Effector memory CD8-positive, alpha-beta T cell (primary cell): ENCODE results near the gene CPAMD8.
"Not testable (repeated sequence)": the region's sequence is repeated elsewhere in the genome, so short reads cannot be mapped to it uniquely, and the experiment has no call there.

Experiments
- ATAC-seq: fragments of 150-1000 bp; cut with Tn5 transposase; replicated peaks from 2 replicates; pipeline ENCODE4 v1.10.0; 2021; ENCODE audit warnings: mild to moderate bottlenecking, moderate library complexity
- DNase-seq, 3 experiments: peaks; one replicate each; pipeline ENCODE4 v3.0.0; 2021
- H3K27ac Mint-ChIP-seq, 2 donors: one replicate each; pipeline ENCODE4 v1.8.0; 2022; ENCODE audit warnings: mild to moderate bottlenecking in 2 of 2, mixed read lengths in 2 of 2, moderate library complexity in 2 of 2
- H3K27me3 Mint-ChIP-seq, 2 donors: one replicate each; pipeline ENCODE4 v1.8.0; 2022; ENCODE audit warnings: mixed read lengths in 2 of 2
- H3K36me3 Mint-ChIP-seq: one replicate; pipeline ENCODE4 v1.8.0; 2022; ENCODE audit warnings: mild to moderate bottlenecking, moderate library complexity, mixed read lengths; ENCODE audit not compliant: insufficient read depth
- H3K4me1 Mint-ChIP-seq, 2 donors: one replicate each; pipeline ENCODE4 v1.8.0; 2022; ENCODE audit warnings: low read depth in 2 of 2, mixed read lengths in 2 of 2
- H3K4me3 Mint-ChIP-seq, 2 donors: one replicate each; pipeline ENCODE4 v1.8.0; 2022; ENCODE audit warnings: mild to moderate bottlenecking in 2 of 2, mixed read lengths in 2 of 2, moderate library complexity in 2 of 2
- H3K9me3 Mint-ChIP-seq, 2 donors: one replicate each; pipeline ENCODE4 v1.8.0; 2022; ENCODE audit warnings: mixed read lengths in 2 of 2

The CPAMD8 gene

DNA sequence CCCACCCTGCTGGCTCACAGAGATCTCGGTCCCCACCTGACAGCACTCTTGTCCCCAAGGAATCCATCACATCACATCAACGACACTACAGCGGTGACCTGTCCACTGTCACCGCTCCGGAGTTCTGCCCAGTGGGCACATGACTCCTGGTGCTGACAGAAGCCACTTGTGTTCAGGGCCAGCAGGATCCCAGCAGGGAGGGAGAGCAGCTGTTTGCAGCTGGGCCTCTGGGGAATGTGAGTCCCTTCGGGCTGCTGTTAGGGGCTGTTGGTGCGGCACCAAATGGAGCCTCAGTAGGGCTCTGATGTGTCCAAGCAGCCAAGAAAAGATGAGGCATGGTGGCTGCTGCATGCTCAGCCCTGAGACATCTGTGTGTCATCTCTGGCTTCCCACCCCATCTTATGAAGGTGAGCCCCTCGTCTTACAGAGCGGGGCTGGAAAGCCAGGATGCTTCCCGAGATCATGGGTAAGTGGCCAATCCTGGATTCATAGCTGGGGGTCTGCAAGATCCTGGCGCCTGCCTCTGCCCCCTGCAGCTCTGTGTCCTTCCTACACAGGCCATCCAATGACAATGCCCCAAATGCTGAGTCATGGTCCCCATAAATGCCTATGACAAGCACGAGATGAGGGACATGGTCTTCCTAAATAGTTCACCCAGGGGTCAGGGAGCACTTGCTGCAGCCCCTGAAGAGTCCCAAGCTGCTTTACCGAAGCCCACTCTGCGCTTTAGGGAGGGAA lies 81.8 kb downstream of the CPAMD8 start:
- Mint-ChIP-seq H3K4me3 (no peak overlapping the region), H3K27me3 (peaks cover 11 to 40% of the 10 kb centered on the region in 2 donors), H3K36me3 (peaks cover 4% of the 10 kb centered on the region)

DNA sequence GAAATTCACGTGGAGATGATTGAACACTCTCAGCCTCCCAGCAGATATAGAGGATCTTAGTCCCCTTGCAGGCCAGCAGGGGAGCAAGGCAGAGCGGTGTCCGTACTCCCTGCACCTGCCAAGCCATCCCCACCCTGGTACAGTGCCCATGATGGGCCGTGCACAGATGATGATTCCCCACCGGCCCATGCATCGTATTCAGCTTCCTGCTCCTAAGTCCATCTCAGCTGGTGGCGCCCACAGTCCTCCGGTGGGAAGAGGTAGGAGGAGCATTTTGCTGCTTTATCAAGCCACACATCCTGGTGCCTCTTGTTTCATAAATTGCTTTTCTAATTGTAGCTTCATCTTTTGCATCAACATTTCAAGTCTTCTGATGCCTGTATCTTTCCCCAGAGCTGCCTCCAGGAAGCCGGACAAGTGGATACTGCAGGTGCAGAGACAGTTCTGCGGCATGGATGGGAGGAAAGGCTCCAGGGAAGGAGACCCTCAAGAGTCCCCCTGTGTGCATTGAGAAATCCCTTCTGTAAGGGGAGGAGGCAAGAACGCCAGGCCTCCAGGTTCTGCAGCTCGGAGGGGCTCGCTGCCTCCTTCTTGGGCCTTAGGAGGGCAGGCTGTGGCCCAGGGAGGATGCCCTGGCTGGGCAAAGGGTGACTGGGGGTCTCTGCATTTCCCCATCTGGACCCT lies 82.5 kb downstream of the CPAMD8 start:
- Mint-ChIP-seq H3K4me1 (no peaks in the 10 kb centered on the region), H3K27ac (no peak overlapping the region), H3K36me3 (peaks cover 3% of the 10 kb centered on the region), H3K27me3 (peaks cover 4 to 40% of the 10 kb centered on the region in 2 donors), H3K4me3 (no peak overlapping the region), H3K9me3 (no peaks in the 10 kb centered on the region)
- DNase-seq (no peak), ATAC-seq (no peak)

More for the DNA sequence above, 81.8 kb downstream of the CPAMD8 start:
- Mint-ChIP-seq H3K27ac (no peak overlapping the region), H3K9me3 (no peaks in the 10 kb centered on the region), H3K4me1 (no peaks in the 10 kb centered on the region)
- ATAC-seq = no peak
- DNase-seq = no peak

- not testable (repeated sequence) for H3K36me3 Mint-ChIP-seq, DNase-seq, H3K4me3 Mint-ChIP-seq, H3K4me1 Mint-ChIP-seq, H3K27ac Mint-ChIP-seq, ATAC-seq, H3K9me3 Mint-ChIP-seq
- H3K27me3 Mint-ChIP-seq = peaks cover 11 to 44% of the 10 kb centered on the region in 2 donors
These were observed 83.5 kb downstream of the CPAMD8 start for GRCh38 chr19:16943090-16943489.

DNA sequence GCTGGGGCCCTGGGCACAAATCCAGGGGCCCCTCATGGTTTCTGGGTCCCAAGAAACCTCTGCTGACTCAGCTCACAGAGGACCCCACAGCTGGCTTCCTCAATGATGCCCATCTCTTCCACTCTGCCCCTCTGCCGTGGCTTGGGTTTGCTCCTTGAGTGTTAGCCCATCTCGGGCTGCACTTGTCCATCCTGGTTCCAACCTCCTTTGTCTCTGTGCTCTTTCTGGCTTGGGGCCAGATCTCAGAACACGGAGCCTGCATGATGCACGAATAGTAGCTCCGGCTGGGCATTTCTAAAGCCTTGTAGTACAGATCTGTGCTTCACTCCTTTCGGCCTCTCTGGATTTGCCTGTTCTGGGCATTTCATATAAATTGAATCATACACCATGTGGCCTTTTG lies 84.0 kb downstream of the CPAMD8 start:
- Mint-ChIP-seq H3K9me3 (no peaks in the 10 kb centered on the region), H3K27me3 (peaks cover 11 to 40% of the 10 kb centered on the region in 2 donors), H3K4me3 (no peak overlapping the region), H3K36me3 (peaks cover 3% of the 10 kb centered on the region), H3K27ac (no peak overlapping the region), H3K4me1 (no peaks in the 10 kb centered on the region)
- DNase-seq (no peak), ATAC-seq (no peak)

DNA sequence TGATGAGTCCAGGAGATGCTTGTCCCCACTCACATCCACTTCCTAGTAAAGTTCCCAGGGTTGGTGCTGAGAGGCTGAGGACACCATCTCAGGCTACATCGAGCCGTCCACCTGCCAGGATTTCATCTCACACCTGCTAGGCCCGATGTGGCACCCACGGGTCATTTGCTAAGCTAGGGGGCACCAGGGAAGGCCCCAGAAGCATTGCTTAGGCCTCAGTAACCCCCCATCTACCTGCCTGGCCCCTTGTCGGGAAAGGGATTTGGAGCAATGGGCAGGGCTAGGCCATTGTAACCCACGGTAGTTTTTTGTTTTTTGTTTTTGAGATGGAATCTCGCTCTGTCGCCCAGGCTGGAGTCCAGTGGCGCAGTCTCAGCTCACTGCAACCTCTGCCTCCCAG lies 86.0 kb downstream of the CPAMD8 start:
- Mint-ChIP-seq H3K27me3 (peaks cover 11 to 40% of the 10 kb centered on the region in 2 donors), H3K9me3 (peaks cover 0 to under 1% of the 10 kb centered on the region in 2 donors), H3K27ac (no peak overlapping the region), H3K36me3 (peaks cover 3% of the 10 kb centered on the region), H3K4me1 (no peaks in the 10 kb centered on the region), H3K4me3 (no peak overlapping the region)
- DNase-seq (no peak), ATAC-seq (no peak)

DNA sequence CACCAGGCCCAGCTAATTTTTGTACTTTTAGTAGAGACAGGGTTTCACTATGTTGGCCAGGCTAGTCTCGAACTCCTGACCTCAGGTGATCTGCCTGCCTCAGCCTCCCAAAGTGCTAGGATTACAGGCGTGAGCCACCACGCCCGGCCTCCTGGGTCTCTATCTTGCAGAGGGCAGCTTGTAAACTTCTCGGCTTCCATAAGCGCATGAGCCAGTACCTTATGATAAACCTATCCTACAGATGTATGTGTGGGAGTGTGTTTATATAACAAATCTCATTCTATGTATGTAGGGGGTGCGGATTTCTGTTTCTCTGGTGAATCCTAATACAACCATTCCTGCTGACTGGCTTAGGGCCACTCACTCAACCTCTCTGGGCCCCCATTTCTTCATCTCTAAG lies 86.5 kb downstream of the CPAMD8 start:
- H3K27ac Mint-ChIP-seq, DNase-seq, ATAC-seq, H3K9me3 Mint-ChIP-seq, H3K4me1 Mint-ChIP-seq, H3K36me3 Mint-ChIP-seq, H3K4me3 Mint-ChIP-seq: not testable (repeated sequence)
- peaks cover 11 to 40% of the 10 kb centered on the region in 2 donors for H3K27me3 Mint-ChIP-seq

- H3K27ac Mint-ChIP-seq = no peak overlapping the region
- no peaks in the 10 kb centered on the region for H3K36me3 Mint-ChIP-seq
- H3K4me3 Mint-ChIP-seq = no peak overlapping the region
- peaks cover 2 to 10% of the 10 kb centered on the region in 2 donors for H3K9me3 Mint-ChIP-seq
- DNase-seq (no peak), ATAC-seq (no peak)
- H3K4me1 Mint-ChIP-seq = no peaks in the 10 kb centered on the region
- H3K27me3 Mint-ChIP-seq = peaks cover 11 to 32% of the 10 kb centered on the region in 2 donors
These were observed 88.4 kb downstream of the CPAMD8 start for GRCh38 chr19:16938211-16938610.

- H3K27ac Mint-ChIP-seq, DNase-seq, H3K9me3 Mint-ChIP-seq, H3K4me1 Mint-ChIP-seq, ATAC-seq, H3K4me3 Mint-ChIP-seq, H3K36me3 Mint-ChIP-seq: not testable (repeated sequence)
- H3K27me3 Mint-ChIP-seq = peaks cover 10 to 32% of the 10 kb centered on the region in 2 donors
These were observed 88.8 kb downstream of the CPAMD8 start for GRCh38 chr19:16937796-16938195.

- ATAC-seq (no peak), DNase-seq (no peak)
- H3K4me3 Mint-ChIP-seq = no peak overlapping the region
- no peaks in the 10 kb centered on the region for H3K4me1 Mint-ChIP-seq
- H3K36me3 Mint-ChIP-seq = no peaks in the 10 kb centered on the region
- peaks cover 2 to 10% of the 10 kb centered on the region in 2 donors for H3K9me3 Mint-ChIP-seq
- H3K27ac Mint-ChIP-seq = no peak overlapping the region
- peaks cover 8 to 32% of the 10 kb centered on the region in 2 donors for H3K27me3 Mint-ChIP-seq
These were observed 89.7 kb downstream of the CPAMD8 start for GRCh38 chr19:16936901-16937300.

GRCh38 chr19:16934489-16934888 lies 92.1 kb downstream of the CPAMD8 start:
- Mint-ChIP-seq H3K4me3 (no peak overlapping the region), H3K9me3 (peaks cover 2 to 10% of the 10 kb centered on the region in 2 donors), H3K27me3 (peaks cover 24 to 39% of the 10 kb centered on the region in 2 donors), H3K4me1 (no peaks in the 10 kb centered on the region), H3K36me3 (no peaks in the 10 kb centered on the region), H3K27ac (no peak overlapping the region)
- DNase-seq (no peak), ATAC-seq (no peak)

DNA sequence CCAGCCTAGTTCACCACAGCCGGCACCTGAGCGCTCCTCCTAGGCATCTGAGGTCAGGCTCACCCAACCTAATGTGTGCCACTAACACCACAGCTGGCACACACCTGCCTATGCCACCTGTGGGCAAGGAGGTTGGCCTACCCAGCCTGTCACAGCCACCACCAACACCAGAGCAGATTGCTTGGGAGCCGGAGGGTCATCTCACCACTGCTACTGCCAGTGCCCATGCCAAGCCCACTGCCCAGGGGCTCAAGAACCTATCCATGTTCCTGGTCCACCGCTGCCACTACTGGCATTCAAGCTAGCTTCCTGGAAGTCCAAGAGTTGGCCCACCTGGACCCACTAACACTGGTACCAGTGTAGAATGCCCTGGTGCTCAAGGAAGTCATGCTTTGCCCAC lies 95.3 kb downstream of the CPAMD8 start:
- no peaks in the 10 kb centered on the region for H3K4me1 Mint-ChIP-seq
- no peak for ATAC-seq
- H3K27me3 Mint-ChIP-seq = peaks cover 41 to 56% of the 10 kb centered on the region in 2 donors
- H3K36me3 Mint-ChIP-seq = no peaks in the 10 kb centered on the region
- H3K9me3 Mint-ChIP-seq = peaks cover 8 to 10% of the 10 kb centered on the region in 2 donors
- no peak for DNase-seq
- no peak overlapping the region for H3K4me3 Mint-ChIP-seq
- H3K27ac Mint-ChIP-seq = no peak overlapping the region

- no peak for DNase-seq
- H3K4me1 Mint-ChIP-seq = no peaks in the 10 kb centered on the region
- H3K9me3 Mint-ChIP-seq = peaks cover 8 to 10% of the 10 kb centered on the region in 2 donors
- ATAC-seq = no peak
- peaks cover 41 to 57% of the 10 kb centered on the region in 2 donors for H3K27me3 Mint-ChIP-seq
- H3K27ac Mint-ChIP-seq = no peak overlapping the region
- no peaks in the 10 kb centered on the region for H3K36me3 Mint-ChIP-seq
- H3K4me3 Mint-ChIP-seq = no peak overlapping the region
These were observed 95.9 kb downstream of the CPAMD8 start for GRCh38 chr19:16930753-16931152.

- H3K27ac Mint-ChIP-seq = no peak overlapping the region
- no peaks in the 10 kb centered on the region for H3K4me1 Mint-ChIP-seq
- peaks cover 46 to 57% of the 10 kb centered on the region in 2 donors for H3K27me3 Mint-ChIP-seq
- ATAC-seq (no peak), DNase-seq (no peak)
- no peak overlapping the region for H3K4me3 Mint-ChIP-seq
- peaks cover 7 to 10% of the 10 kb centered on the region in 2 donors for H3K9me3 Mint-ChIP-seq
- no peaks in the 10 kb centered on the region for H3K36me3 Mint-ChIP-seq
These were observed 97.7 kb downstream of the CPAMD8 start for GRCh38 chr19:16928916-16929315.

DNA sequence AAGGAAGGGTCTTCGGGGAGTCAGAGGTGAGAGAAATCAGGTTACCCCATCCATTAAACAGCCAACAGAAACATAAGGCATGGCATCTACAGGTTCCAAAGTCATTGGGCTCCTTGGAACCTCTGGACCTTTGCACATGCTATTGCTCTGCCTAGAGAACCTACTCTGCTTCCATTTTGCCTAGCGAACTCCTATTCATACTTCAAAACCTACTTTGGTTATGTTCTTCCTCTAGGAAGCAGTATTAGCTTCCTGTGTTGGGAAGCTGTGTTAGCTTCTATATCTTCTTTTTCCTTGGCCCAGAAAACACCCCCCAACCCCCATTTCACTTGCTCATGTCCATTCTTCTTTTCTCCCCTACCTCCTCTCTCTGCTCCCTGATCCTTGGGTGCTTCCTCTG lies 98.3 kb downstream of the CPAMD8 start:
- Mint-ChIP-seq H3K27ac (no peak overlapping the region), H3K9me3 (peaks cover 7 to 10% of the 10 kb centered on the region in 2 donors), H3K4me3 (no peak overlapping the region), H3K36me3 (no peaks in the 10 kb centered on the region), H3K27me3 (peaks cover 46 to 60% of the 10 kb centered on the region in 2 donors), H3K4me1 (no peaks in the 10 kb centered on the region)
- ATAC-seq (no peak), DNase-seq (no peak)
